Fibroblast of villous mesenchyme (primary cell): ENCODE measurements around the gene DBH. TPM values are rescaled to one million over a fixed set of nuclear protein-coding genes. Genes with fewer than 3 reads are reported as not detected.

Source experiments
- DNase-seq: peaks from one replicate; pipeline ENCODE4 v3.0.0-alpha.2; 2010; ENCODE audit warnings: low read depth
- H3K4me3 ChIP-seq: 2 replicates; pipeline ENCODE4 v1.5.1; 2011; ENCODE audit warnings: low read depth, mild to moderate bottlenecking, low read length
- CTCF ChIP-seq: IDR thresholded peaks from 2 replicates; pipeline ENCODE4 v1.5.1; 2012; ENCODE audit warnings: low read depth, mild to moderate bottlenecking, low read length; ENCODE audit not compliant: insufficient read depth
- total RNA-seq: library from RNA; depleted of rRNA; stranded (reverse); fragments of >200 nt; gene quantifications from 2 replicates; pipeline ENCODE4 v1.2.3, GENCODE V29; 2012

DBH gene
- total RNA-seq, 1 donor: not detected

- no peak for DNase-seq
- no peak for TF ChIP-seq CTCF
- H3K4me3 ChIP-seq: no peak overlapping the region
Measured at GRCh38 chr9:133696071-133696472, 59.9 kb downstream of the DBH start.

DNA sequence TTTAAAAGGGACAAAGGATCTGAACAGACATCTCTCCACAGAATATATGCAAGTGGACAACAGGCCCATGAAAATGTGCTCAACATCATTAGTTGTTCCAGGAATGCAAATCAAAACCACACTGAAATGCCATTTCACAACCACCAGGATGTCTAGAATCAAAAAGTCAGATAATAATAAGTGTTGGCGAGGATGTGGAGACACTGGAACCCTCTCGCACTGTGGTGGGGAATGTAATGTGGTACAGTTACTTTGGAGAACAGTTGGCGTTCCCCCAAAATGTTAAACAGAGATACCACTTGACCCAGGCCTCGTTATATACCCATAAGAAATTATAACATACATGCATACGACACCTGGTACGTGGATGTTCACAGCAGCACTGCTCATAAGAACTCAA lies 63.4 kb downstream of the DBH start:
- no peak for TF ChIP-seq CTCF
- no peak overlapping the region for H3K4me3 ChIP-seq
- DNase-seq: no peak

DNA sequence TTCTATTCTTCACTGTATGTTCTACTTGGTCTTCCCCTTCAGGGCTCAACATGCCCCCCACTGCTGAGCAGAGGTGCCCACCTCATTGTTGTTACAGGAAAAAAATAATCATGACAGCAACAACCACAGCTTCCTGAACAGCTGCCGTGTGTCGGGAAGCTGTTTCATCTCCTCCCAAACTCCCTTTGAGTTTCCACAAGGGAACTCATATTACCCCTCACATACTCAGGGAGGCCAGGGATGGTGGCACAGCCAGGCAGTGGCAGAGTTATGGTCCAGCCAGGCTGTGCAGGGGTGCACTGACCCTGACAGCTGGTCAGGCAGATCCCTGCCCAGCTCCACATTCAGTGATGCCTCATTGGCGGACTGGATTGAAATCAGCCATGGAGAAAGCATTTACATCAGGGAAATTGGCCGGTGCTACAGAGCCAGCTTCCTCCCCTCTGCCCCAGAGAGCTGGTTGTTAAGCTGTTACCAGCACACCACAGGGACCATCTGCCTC lies 64.7 kb downstream of the DBH start:
- H3K4me3 ChIP-seq: no peak overlapping the region
- TF ChIP-seq CTCF: no peak

GRCh38 chr9:133701321-133701980 lies 65.3 kb downstream of the DBH start:
- H3K4me3 ChIP-seq: no peak overlapping the region
- TF ChIP-seq CTCF: no peak
- no peak for DNase-seq

More for the DNA sequence above, 64.7 kb downstream of the DBH start:
- DNase-seq: no peak

- H3K4me3 ChIP-seq: peak overlapping the region; percentile 27
- DNase-seq: peak; percentile 32
- TF ChIP-seq CTCF: no peak
Measured at GRCh38 chr9:133701981-133702797, 66.0 kb downstream of the DBH start.

DNA sequence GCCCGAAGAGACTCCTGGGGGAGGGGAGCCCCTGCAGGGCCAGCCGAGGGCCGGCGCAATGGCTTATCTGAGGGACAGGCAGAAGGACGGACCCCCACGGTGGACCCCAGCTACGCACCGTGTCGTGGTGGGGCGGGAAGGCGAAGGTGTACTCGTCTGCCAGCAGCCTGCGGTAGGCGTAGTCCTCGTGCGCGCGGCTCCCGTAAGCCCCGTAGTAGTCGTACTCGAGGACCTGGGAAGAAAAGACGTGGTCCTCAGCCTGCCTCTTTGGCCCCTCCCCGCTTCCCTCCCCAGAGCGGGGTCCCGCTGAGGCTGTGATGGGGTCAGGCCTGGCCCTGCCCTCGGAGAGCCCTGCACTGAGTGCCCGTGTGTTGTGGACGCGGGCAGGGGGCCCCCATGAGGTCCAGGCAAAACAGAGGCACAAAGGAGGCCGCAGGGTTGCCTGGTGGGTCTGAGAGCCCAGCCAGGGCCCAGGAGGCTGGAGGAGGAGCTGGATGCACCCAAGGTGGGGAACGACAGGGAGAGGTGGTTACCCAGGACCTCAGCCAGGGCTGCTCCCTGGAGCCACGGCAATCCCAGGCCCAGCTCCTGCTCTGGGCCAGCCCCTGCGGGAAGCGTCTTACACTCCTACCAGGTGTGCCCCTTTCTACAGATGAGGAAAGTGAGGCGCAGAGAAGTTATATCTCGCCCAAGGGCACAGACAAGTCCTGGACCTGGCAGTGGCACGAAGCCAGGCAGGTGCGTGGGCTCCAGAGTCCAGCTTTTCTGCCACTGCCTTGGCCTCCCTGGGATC lies 66.8 kb downstream of the DBH start:
- DNase-seq: no peak
- no peak for TF ChIP-seq CTCF
- H3K4me3 ChIP-seq: peak overlapping the region; percentile 27
